NCI-H1930 (cell line): ENCODE results near the gene C10orf120.

Experiments
- DNase-seq, 2 experiments: peaks; one replicate each; lab custom pipeline; 2025; lab: John Stamatoyannopoulos, UW

The C10orf120 gene

GRCh38 chr10:122660696-122661095 is 39.0 kb downstream of the C10orf120 start:
- no peak for DNase-seq

GRCh38 chr10:122659651-122660050 is 40.0 kb downstream of the C10orf120 start:
- DNase-seq = no peak

GRCh38 chr10:122659126-122659525 is 40.5 kb downstream of the C10orf120 start:
- DNase-seq = no peak

- DNase-seq = no peak
Observed at GRCh38 chr10:122658356-122659049, 41.1 kb downstream of the C10orf120 start.

GRCh38 chr10:122657729-122658128 is 41.9 kb downstream of the C10orf120 start:
- DNase-seq = no peak

GRCh38 chr10:122657255-122657654 is 42.4 kb downstream of the C10orf120 start:
- no peak for DNase-seq

GRCh38 chr10:122656741-122657140 is 42.9 kb downstream of the C10orf120 start:
- DNase-seq = no peak

- no peak for DNase-seq
Observed at GRCh38 chr10:122656308-122656705, 43.3 kb downstream of the C10orf120 start.

- no peak for DNase-seq
Observed at GRCh38 chr10:122655524-122656307, 43.9 kb downstream of the C10orf120 start.

GRCh38 chr10:122650331-122650730 is 49.3 kb downstream of the C10orf120 start:
- no peak for DNase-seq

- no peak for DNase-seq
Observed at GRCh38 chr10:122649903-122650302, 49.7 kb downstream of the C10orf120 start.

- peak; percentile 18 to 29 for DNase-seq
Observed at GRCh38 chr10:122648599-122649428, 50.8 kb downstream of the C10orf120 start.
